ENCODE results near the gene FBXO24. TPM values are rescaled to one million over a fixed set of nuclear protein-coding genes. Genes with fewer than 3 reads are reported as not detected.
"Not testable (repeated sequence)": the region's sequence is repeated elsewhere in the genome, so short reads cannot be mapped to it uniquely, and the experiment has no call there.

The FBXO24 gene
- total RNA-seq, 2 donors from 2014 or later, result 1.3 to 3.0 TPM

DNA sequence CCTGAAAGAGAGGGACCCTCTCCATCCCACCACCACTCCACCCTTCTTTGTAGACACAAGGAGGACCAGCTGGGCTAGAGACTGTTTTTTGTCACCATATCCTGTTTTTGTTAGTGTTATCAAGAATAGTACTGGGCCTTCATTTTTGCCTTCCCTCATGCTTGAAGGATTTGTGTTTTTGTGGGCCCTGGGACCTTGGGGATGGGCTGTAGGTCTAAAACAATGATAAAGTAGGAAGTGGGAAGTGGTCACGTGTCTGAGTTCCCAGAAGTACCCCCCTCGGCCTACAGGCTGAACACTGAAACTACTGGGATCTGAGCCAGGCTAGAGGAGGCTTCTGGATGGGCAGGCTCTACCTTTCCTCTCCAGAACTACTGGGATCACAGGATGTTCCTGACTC is 38.3 kb upstream of the FBXO24 start:
- TF ChIP-seq, protein P1, sequence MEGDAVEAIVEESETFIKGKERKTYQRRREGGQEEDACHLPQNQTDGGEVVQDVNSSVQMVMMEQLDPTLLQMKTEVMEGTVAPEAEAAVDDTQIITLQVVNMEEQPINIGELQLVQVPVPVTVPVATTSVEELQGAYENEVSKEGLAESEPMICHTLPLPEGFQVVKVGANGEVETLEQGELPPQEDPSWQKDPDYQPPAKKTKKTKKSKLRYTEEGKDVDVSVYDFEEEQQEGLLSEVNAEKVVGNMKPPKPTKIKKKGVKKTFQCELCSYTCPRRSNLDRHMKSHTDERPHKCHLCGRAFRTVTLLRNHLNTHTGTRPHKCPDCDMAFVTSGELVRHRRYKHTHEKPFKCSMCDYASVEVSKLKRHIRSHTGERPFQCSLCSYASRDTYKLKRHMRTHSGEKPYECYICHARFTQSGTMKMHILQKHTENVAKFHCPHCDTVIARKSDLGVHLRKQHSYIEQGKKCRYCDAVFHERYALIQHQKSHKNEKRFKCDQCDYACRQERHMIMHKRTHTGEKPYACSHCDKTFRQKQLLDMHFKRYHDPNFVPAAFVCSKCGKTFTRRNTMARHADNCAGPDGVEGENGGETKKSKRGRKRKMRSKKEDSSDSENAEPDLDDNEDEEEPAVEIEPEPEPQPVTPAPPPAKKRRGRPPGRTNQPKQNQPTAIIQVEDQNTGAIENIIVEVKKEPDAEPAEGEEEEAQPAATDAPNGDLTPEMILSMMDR (conservative IDR thresholded peaks at IDR 0.05), result peak; percentile 28
- H3K27ac ChIP-seq (ENCODE audit: low read depth, low read length), result no peak overlapping the region
- no peak for DNase-seq
- peaks cover 51% of the 10 kb centered on the region for H3K36me3 ChIP-seq (ENCODE audit: control insufficient read depth, insufficient read depth, low read length)
- H3K27me3 Mint-ChIP-seq (ENCODE audit: insufficient read depth), result no peaks in the 10 kb centered on the region
- peaks cover 49% of the 10 kb centered on the region for H3K4me1 Mint-ChIP-seq
- no peak overlapping the region for H3K4me3 Mint-ChIP-seq
- peaks cover 35% of the 10 kb centered on the region for H3K4me1 ChIP-seq (ENCODE audit: control insufficient read depth, insufficient read depth, low read length)
- peak overlapping the region; percentile 46 for H3K27ac Mint-ChIP-seq
- H3K4me3 ChIP-seq (ENCODE audit: low read length), result no peak overlapping the region
- H3K9ac ChIP-seq (ENCODE audit: extremely low read depth, low read length, poor library complexity, severe bottlenecking), result no peak overlapping the region
- WGBS, 2 experiments (ENCODE audit: insufficient coverage in 1 of 2, insufficient read length in 1 of 2), result 89% methylated on average over 2 of the region's 2 CpGs; no CpG with 5 or more reads in 1 of the 2 experiments
- H3K36me3 Mint-ChIP-seq (ENCODE audit: low read depth), result peaks cover 19% of the 10 kb centered on the region
- no peaks in the 10 kb centered on the region for H3K9me3 Mint-ChIP-seq
- no peaks in the 10 kb centered on the region for H3K27me3 ChIP-seq (ENCODE audit: control insufficient read depth, insufficient read depth, low read length, poor library complexity, severe bottlenecking)
- no peaks in the 10 kb centered on the region for H3K9me3 ChIP-seq (ENCODE audit: control insufficient read depth, low read length)

DNA sequence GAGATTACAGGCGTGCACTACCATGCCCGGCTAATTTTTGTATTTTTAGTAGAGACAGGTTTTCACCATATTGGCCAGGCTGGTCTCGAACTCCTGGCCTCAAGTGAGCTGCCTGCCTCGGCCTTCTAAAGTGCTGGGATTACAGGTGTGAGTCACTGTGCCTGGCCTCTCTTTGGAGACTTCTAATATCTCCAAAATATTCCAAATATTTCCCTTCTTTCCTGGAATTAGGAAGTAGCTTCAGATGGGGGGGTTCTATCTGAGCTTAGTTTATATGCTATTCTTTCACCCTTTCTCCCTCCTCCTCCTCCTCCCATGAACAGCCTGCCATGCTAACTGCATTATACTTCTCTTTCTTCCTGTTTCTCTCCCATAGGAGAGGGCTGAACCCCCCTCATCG is 37.7 kb upstream of the FBXO24 start:
- H3K4me3 Mint-ChIP-seq; H3K9me3 Mint-ChIP-seq; H3K9me3 ChIP-seq (ENCODE audit: control insufficient read depth, low read length); H3K9ac ChIP-seq (ENCODE audit: extremely low read depth, low read length, poor library complexity, severe bottlenecking); H3K27ac Mint-ChIP-seq; H3K27me3 Mint-ChIP-seq (ENCODE audit: insufficient read depth); H3K27ac ChIP-seq (ENCODE audit: low read depth, low read length); H3K27me3 ChIP-seq (ENCODE audit: control insufficient read depth, insufficient read depth, low read length, poor library complexity, severe bottlenecking); H3K4me3 ChIP-seq (ENCODE audit: low read length); DNase-seq: not testable (repeated sequence)
- peaks cover 34% of the 10 kb centered on the region for H3K4me1 ChIP-seq (ENCODE audit: control insufficient read depth, insufficient read depth, low read length)
- peaks cover 24% of the 10 kb centered on the region for H3K36me3 Mint-ChIP-seq (ENCODE audit: low read depth)
- 90 to 93% methylated on average over 3 to 5 of the region's 5 CpGs for WGBS, 2 experiments (ENCODE audit: insufficient coverage in 1 of 2, insufficient read length in 1 of 2)
- H3K36me3 ChIP-seq (ENCODE audit: control insufficient read depth, insufficient read depth, low read length), result peaks cover 56% of the 10 kb centered on the region
- H3K4me1 Mint-ChIP-seq, result peaks cover 45% of the 10 kb centered on the region

DNA sequence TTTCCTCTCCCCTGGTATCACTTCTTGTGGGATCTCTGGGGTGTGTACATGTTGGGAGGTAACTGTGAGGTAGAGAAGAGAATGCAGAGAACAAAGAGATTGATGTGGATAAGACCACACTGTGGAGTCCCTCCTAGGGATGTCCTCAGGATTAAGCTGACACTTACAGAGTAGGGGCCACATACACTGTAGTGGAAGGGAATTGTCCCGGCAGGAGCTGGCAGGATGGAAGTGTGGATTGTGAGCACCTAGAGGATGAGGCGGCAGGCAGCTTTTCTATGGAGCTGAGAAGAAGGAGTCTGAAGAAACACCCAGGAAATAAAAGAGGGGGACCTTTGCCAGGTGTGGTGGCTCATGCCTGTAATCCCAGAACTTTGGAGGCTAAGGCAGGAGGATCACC is 33.6 kb upstream of the FBXO24 start:
- no peak for DNase-seq
- no peaks in the 10 kb centered on the region for H3K9me3 Mint-ChIP-seq
- H3K9me3 ChIP-seq (ENCODE audit: control insufficient read depth, low read length), result no peaks in the 10 kb centered on the region
- no peak overlapping the region for H3K27ac Mint-ChIP-seq
- H3K4me3 Mint-ChIP-seq, result no peak overlapping the region
- H3K9ac ChIP-seq (ENCODE audit: extremely low read depth, low read length, poor library complexity, severe bottlenecking), result no peak overlapping the region
- H3K27ac ChIP-seq (ENCODE audit: low read depth, low read length), result no peak overlapping the region
- H3K27me3 ChIP-seq (ENCODE audit: control insufficient read depth, insufficient read depth, low read length, poor library complexity, severe bottlenecking), result no peaks in the 10 kb centered on the region
- H3K36me3 ChIP-seq (ENCODE audit: control insufficient read depth, insufficient read depth, low read length), result peaks cover 89% of the 10 kb centered on the region
- peaks cover 52% of the 10 kb centered on the region for H3K36me3 Mint-ChIP-seq (ENCODE audit: low read depth)
- no peaks in the 10 kb centered on the region for H3K27me3 Mint-ChIP-seq (ENCODE audit: insufficient read depth)
- TF ChIP-seq, protein P1 (conservative IDR thresholded peaks at IDR 0.05), result no peak
- H3K4me1 ChIP-seq (ENCODE audit: control insufficient read depth, insufficient read depth, low read length), result peaks cover 3% of the 10 kb centered on the region
- WGBS, 2 experiments (ENCODE audit: insufficient coverage in 1 of 2, insufficient read length in 1 of 2), result 93 to 100% methylated on average over 2 of the region's 2 CpGs
- H3K4me1 Mint-ChIP-seq, result peaks cover 5% of the 10 kb centered on the region
- no peak overlapping the region for H3K4me3 ChIP-seq (ENCODE audit: low read length)

DNA sequence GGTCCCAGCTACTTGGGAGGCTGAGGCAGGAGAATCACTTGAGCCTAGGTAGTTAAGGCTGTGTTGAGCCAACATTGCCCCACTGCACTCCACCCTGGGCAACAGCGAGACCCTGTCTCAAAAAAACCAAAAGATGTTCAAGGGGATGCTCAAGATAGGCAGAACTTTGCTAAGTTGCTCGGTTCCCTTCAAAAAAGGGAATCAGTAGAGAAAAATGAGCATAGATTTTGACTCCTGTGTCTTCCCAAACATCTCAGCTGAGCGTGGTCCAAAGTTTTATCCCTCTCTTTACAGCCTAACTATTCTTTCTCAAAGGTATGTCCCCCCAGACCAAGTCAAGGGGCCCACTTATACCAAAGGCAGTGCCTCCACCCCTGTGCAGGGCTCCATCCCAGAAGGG is 33.1 kb upstream of the FBXO24 start:
- Mint-ChIP-seq H3K9me3 (no peaks in the 10 kb centered on the region), H3K36me3 (ENCODE audit: low read depth) (peaks cover 53% of the 10 kb centered on the region), H3K27ac (peak overlapping the region; percentile 6), H3K4me3 (no peak overlapping the region), H3K27me3 (ENCODE audit: insufficient read depth) (no peaks in the 10 kb centered on the region), H3K4me1 (no peaks in the 10 kb centered on the region)
- Histone ChIP-seq H3K27me3 (ENCODE audit: control insufficient read depth, insufficient read depth, low read length, poor library complexity, severe bottlenecking) (no peaks in the 10 kb centered on the region), H3K4me3 (ENCODE audit: low read length) (no peak overlapping the region), H3K9ac (ENCODE audit: extremely low read depth, low read length, poor library complexity, severe bottlenecking) (no peak overlapping the region), H3K36me3 (ENCODE audit: control insufficient read depth, insufficient read depth, low read length) (peaks cover 89% of the 10 kb centered on the region), H3K9me3 (ENCODE audit: control insufficient read depth, low read length) (no peaks in the 10 kb centered on the region), H3K4me1 (ENCODE audit: control insufficient read depth, insufficient read depth, low read length) (no peaks in the 10 kb centered on the region), H3K27ac (ENCODE audit: low read depth, low read length) (no peak overlapping the region)
- DNase-seq, result no peak
- TF ChIP-seq, protein P1 (conservative IDR thresholded peaks at IDR 0.05), result no peak
- 91 to 96% methylated on average over 3 of the region's 3 CpGs for WGBS, 2 experiments (ENCODE audit: insufficient coverage in 1 of 2, insufficient read length in 1 of 2)

Measured in endodermal cell (in vitro differentiated cells).